Cardiac fibroblast (primary cell): ENCODE data around the gene GIPC2.
A peak's percentile ranks its signal among the peaks of the same experiment; 100 is the strongest.

ENCODE experiments used
- DNase-seq, 2 donors: peaks; one replicate each; pipeline versions ENCODE4 v3.0.0 to v3.0.0-alpha.2; 2010; ENCODE audit warnings: low read depth in 2 of 2
- H3K4me3 ChIP-seq, 2 donors: replicated peaks in 1 of 2; 1 replicate in 1 of 2; 2 replicates in 1 of 2; pipeline ENCODE4 v1.5.1; 2011; ENCODE audit warnings: low read depth in 2 of 2, low read length in 2 of 2, mild to moderate bottlenecking in 2 of 2, moderate library complexity in 1 of 2
- CTCF ChIP-seq: IDR thresholded peaks from one replicate; pipeline ENCODE4 v1.5.1; 2011; ENCODE audit warnings: low read depth, mild to moderate bottlenecking, low read length, inconsistent platforms

The GIPC2 gene

GRCh38 chr1:78091215-78091813, 45.5 kb downstream of the GIPC2 start:
- TF ChIP-seq CTCF, result no peak
- H3K4me3 ChIP-seq, result no peak overlapping the region
- DNase-seq, result no peak

GRCh38 chr1:78091886-78092285, 46.1 kb downstream of the GIPC2 start:
- DNase-seq, result no peak
- no peak for TF ChIP-seq CTCF
- no peak overlapping the region for H3K4me3 ChIP-seq

- DNase-seq, result no peak
Observed at GRCh38 chr1:78092643-78093042, 46.9 kb downstream of the GIPC2 start.

GRCh38 chr1:78093560-78093959, 47.8 kb downstream of the GIPC2 start:
- TF ChIP-seq CTCF, result no peak
- DNase-seq, result no peak
- H3K4me3 ChIP-seq, result no peak overlapping the region

More at GRCh38 chr1:78092643-78093042, 46.9 kb downstream of the GIPC2 start:
- H3K4me3 ChIP-seq, result no peak overlapping the region
- no peak for TF ChIP-seq CTCF

- DNase-seq, result no peak
- no peak for TF ChIP-seq CTCF
- H3K4me3 ChIP-seq, result no peak overlapping the region
Observed at GRCh38 chr1:78094639-78095038, 48.9 kb downstream of the GIPC2 start.

- DNase-seq, result peak; percentile 72 to 91
- H3K4me3 ChIP-seq, result no peak overlapping the region
- TF ChIP-seq CTCF, result no peak
Observed at GRCh38 chr1:78095593-78095992, 49.8 kb downstream of the GIPC2 start.

- TF ChIP-seq CTCF, result no peak
- peak in 1 of 2 donors; percentile 43 for DNase-seq
- no peak overlapping the region for H3K4me3 ChIP-seq
Observed at GRCh38 chr1:78096017-78096416, 50.3 kb downstream of the GIPC2 start.
